ENCODE results near the gene RPS27.

DNA sequence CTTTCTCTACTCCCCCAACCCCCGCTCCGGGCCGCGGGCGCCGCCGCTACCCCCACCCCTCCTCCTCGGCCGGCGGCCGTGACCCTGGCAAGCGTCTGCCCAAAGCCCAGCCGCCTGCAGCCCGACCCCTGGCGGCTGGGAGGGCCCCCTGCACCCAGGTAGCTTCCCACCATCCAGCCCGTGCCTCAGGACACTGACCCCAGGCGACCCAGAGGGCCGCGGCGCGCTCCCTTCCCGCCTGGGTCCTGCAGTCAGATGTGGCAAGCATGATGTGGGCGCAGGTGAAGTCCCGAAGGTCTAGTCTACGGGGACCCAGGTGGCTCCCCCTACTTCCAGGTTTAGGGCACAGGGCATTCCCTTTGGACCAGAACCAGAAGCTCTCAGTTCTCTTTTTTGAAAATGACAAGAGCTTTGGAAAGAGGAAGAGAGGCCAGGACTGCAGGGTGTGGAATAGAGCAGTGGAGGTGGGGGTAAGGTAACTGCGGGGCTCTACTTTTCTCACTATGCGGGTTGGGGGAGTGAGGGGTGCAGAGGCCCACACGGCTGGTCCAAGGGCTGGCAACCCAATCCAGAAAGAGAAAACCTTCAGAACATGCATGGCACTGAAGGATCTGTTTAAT lies 43.8 kb upstream of the RPS27 start, which contains the start of gene DENND4B:
- TF ChIP-seq, protein P1, sequence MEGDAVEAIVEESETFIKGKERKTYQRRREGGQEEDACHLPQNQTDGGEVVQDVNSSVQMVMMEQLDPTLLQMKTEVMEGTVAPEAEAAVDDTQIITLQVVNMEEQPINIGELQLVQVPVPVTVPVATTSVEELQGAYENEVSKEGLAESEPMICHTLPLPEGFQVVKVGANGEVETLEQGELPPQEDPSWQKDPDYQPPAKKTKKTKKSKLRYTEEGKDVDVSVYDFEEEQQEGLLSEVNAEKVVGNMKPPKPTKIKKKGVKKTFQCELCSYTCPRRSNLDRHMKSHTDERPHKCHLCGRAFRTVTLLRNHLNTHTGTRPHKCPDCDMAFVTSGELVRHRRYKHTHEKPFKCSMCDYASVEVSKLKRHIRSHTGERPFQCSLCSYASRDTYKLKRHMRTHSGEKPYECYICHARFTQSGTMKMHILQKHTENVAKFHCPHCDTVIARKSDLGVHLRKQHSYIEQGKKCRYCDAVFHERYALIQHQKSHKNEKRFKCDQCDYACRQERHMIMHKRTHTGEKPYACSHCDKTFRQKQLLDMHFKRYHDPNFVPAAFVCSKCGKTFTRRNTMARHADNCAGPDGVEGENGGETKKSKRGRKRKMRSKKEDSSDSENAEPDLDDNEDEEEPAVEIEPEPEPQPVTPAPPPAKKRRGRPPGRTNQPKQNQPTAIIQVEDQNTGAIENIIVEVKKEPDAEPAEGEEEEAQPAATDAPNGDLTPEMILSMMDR (IDR thresholded peaks at IDR 0.05): peak; percentile 92 to 93 (median 93)
- TF ChIP-seq POLR2A (IDR thresholded peaks at IDR 0.05) (no peak), POLR2AphosphoS5 (IDR thresholded peaks at IDR 0.05) (peak; percentile 48)

All from prostate gland (tissue), 2 donors.